SK-N-SH (cell line): ENCODE results near the gene LDAF1.

ENCODE experiments used
- EP300 ChIP-seq, 2 experiments: IDR thresholded peaks; 2 replicates each; pipeline versions ENCODE4 v1.4.0 to v1.6.1; 2012; ENCODE audit warnings: borderline replicate concordance in 1 of 2, low read depth in 1 of 2, low read length in 1 of 2
- EZH2phosphoT487 ChIP-seq: fragments of 200-600 bp; sonication (generic); IDR thresholded peaks from 2 replicates; pipeline ENCODE4 v1.6.1; 2017; ENCODE audit warnings: low read depth, mixed run types, mild to moderate bottlenecking, antibody characterized with exemption, moderate library complexity, borderline replicate concordance
- FOXJ3 ChIP-seq: sonication (generic); formaldehyde crosslinking; IDR thresholded peaks from 2 replicates; pipeline ENCODE4 v1.5.1; 2020; ENCODE audit warnings: mild to moderate bottlenecking, missing genetic modification reagents
- JUND ChIP-seq: IDR thresholded peaks from 2 replicates; pipeline ENCODE4 v1.4.0; 2012
- MAX ChIP-seq: IDR thresholded peaks from 2 replicates; pipeline ENCODE4 v1.4.0; 2012; ENCODE audit warnings: low read depth
- NFIC ChIP-seq: IDR thresholded peaks from 2 replicates; pipeline ENCODE4 v1.4.0; 2012; ENCODE audit warnings: borderline replicate concordance
- NRF1 ChIP-seq: IDR thresholded peaks from 2 replicates; pipeline ENCODE4 v1.6.1; 2012; ENCODE audit warnings: low read depth, mild to moderate bottlenecking, low read length
- POLR2AphosphoS5 ChIP-seq: IDR thresholded peaks from 2 replicates; pipeline ENCODE4 v1.6.1; 2012; ENCODE audit warnings: low read depth, low read length
- SIN3A ChIP-seq: IDR thresholded peaks from 2 replicates; pipeline ENCODE4 v1.6.1; 2012; ENCODE audit warnings: low read depth, mild to moderate bottlenecking, low read length, moderate library complexity, borderline replicate concordance
- SMC3 ChIP-seq: IDR thresholded peaks from 2 replicates; pipeline ENCODE4 v1.6.1; 2012; ENCODE audit warnings: low read depth, low read length, improper control_type of control experiment
- TAF1 ChIP-seq: IDR thresholded peaks from 2 replicates; pipeline ENCODE4 v1.6.1; 2012; ENCODE audit warnings: low read depth, mild to moderate bottlenecking, low read length, moderate library complexity, borderline replicate concordance
- TEAD4 ChIP-seq: IDR thresholded peaks from 2 replicates; pipeline ENCODE4 v1.4.0; 2012; ENCODE audit warnings: mild to moderate bottlenecking, borderline replicate concordance; ENCODE audit not compliant: insufficient read depth
- YY1 ChIP-seq: IDR thresholded peaks from 2 replicates; pipeline ENCODE4 v1.4.0; 2012; ENCODE audit warnings: low read depth, mild to moderate bottlenecking
- TF ChIP-seq, protein P1 (sequence below): fragments of 200-600 bp; sonication (generic); IDR thresholded peaks from 2 replicates; pipeline ENCODE4 v1.6.1; 2017; ENCODE audit warnings: antibody characterized with exemption, mild to moderate bottlenecking, moderate library complexity

DNA sequence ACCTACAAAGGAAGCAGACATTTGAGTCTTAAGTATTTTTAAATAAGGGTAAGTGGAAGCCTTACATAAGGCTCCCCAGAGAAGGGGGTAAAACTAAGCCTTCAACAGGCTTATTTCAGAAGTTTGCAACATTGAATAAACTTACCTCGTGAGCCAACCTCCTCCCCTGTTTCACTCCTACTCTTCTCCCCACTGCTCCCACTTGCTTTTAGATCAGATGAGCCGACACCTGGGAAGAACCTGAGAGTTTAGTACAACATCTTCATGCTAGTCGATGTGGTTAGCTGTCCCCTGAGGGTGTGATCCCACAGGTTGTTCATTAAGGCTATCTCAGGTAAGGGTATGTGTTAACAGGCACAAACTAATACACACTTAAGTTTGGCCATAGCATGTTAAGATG is 39.1 kb downstream of the LDAF1 start:
- no peak for TF ChIP-seq YY1
- TF ChIP-seq, protein P1, sequence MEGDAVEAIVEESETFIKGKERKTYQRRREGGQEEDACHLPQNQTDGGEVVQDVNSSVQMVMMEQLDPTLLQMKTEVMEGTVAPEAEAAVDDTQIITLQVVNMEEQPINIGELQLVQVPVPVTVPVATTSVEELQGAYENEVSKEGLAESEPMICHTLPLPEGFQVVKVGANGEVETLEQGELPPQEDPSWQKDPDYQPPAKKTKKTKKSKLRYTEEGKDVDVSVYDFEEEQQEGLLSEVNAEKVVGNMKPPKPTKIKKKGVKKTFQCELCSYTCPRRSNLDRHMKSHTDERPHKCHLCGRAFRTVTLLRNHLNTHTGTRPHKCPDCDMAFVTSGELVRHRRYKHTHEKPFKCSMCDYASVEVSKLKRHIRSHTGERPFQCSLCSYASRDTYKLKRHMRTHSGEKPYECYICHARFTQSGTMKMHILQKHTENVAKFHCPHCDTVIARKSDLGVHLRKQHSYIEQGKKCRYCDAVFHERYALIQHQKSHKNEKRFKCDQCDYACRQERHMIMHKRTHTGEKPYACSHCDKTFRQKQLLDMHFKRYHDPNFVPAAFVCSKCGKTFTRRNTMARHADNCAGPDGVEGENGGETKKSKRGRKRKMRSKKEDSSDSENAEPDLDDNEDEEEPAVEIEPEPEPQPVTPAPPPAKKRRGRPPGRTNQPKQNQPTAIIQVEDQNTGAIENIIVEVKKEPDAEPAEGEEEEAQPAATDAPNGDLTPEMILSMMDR = no peak
- TF ChIP-seq EZH2phosphoT487 = no peak
- no peak for TF ChIP-seq NRF1
- TF ChIP-seq TEAD4 = no peak
- no peak for TF ChIP-seq POLR2AphosphoS5
- no peak for TF ChIP-seq SMC3
- no peak for TF ChIP-seq SIN3A
- no peak for TF ChIP-seq NFIC
- TF ChIP-seq MAX = no peak
- no peak for TF ChIP-seq EP300 (IDR thresholded peaks at IDR 0.05; ENCODE audit: borderline replicate concordance in 1 of 2, low read depth in 1 of 2, low read length in 1 of 2)
- no peak for TF ChIP-seq FOXJ3 (CRISPR knock-in tag)
- TF ChIP-seq JUND = no peak
- TF ChIP-seq TAF1 = no peak
